Measurements from ENCODE around the gene CCDC8.
"Not testable (repeated sequence)": the region's sequence is repeated elsewhere in the genome, so short reads cannot be mapped to it uniquely, and the experiment has no call there.

CCDC8 gene

GRCh38 chr19:46380690-46381089, 32.7 kb downstream of the CCDC8 start:
- no peak overlapping the region for H3K27ac ChIP-seq
- DNase-seq (ENCODE audit: low spot score), result no peak
- no peak for TF ChIP-seq CTCF (conservative IDR thresholded peaks at IDR 0.05; ENCODE audit: low read depth)
- ChIA-PET CTCF (no interaction called here), POLR2A (ENCODE audit: low non-redundant PET) (no interaction called here)

GRCh38 chr19:46378268-46378667, 35.1 kb downstream of the CCDC8 start:
- ChIA-PET CTCF (interaction anchor here (0.6 kb wide), 1 partner anchor 305 kb away, joined by 5 read pairs; no protein-coding TSS in a partner anchor), POLR2A (ENCODE audit: low non-redundant PET) (no interaction called here)

GRCh38 chr19:46376241-46377153, 36.9 kb downstream of the CCDC8 start:
- CTCF ChIA-PET, result no interaction called here
- TF ChIP-seq CTCF (conservative IDR thresholded peaks at IDR 0.05; ENCODE audit: low read depth), result no peak
- POLR2A ChIA-PET (ENCODE audit: low non-redundant PET), result no interaction called here
- peak overlapping the region; percentile 99 for H3K27ac ChIP-seq
- no peak for DNase-seq (ENCODE audit: low spot score)

More at GRCh38 chr19:46378268-46378667, 35.1 kb downstream of the CCDC8 start:
- no peak for TF ChIP-seq CTCF (conservative IDR thresholded peaks at IDR 0.05; ENCODE audit: low read depth)
- no peak overlapping the region for H3K27ac ChIP-seq
- no peak for DNase-seq (ENCODE audit: low spot score)

GRCh38 chr19:46375476-46376067, 37.8 kb downstream of the CCDC8 start:
- CTCF ChIA-PET; DNase-seq (ENCODE audit: low spot score): not testable (repeated sequence)

GRCh38 chr19:46374536-46375475, 38.6 kb downstream of the CCDC8 start:
- CTCF ChIA-PET, result interaction anchor here (0.5 to 1.5 kb wide), 4 partner anchors 28 to 346 kb away, joined by 3 to 6 read pairs (median 4); partner anchors contain the start of gene PPP5C

More at GRCh38 chr19:46375476-46376067, 37.8 kb downstream of the CCDC8 start:
- H3K27ac ChIP-seq, result peak overlapping the region; percentile 99
- POLR2A ChIA-PET (ENCODE audit: low non-redundant PET), result not testable (repeated sequence)

More at GRCh38 chr19:46374536-46375475, 38.6 kb downstream of the CCDC8 start:
- no peak for TF ChIP-seq CTCF (conservative IDR thresholded peaks at IDR 0.05; ENCODE audit: low read depth)
- H3K27ac ChIP-seq, result peak overlapping the region; percentile 99
- no peak for DNase-seq (ENCODE audit: low spot score)
- POLR2A ChIA-PET (ENCODE audit: low non-redundant PET), result no interaction called here
